Right ventricle myocardium superior (tissue), 1 donor: ENCODE results near the gene DNAH9. TPM values are rescaled to one million over a fixed set of nuclear protein-coding genes. Genes with fewer than 3 reads are reported as not detected.

Experiments used
- ATAC-seq: fragments of 200-7000 bp; cut with Tn5 transposase; one replicate; pipeline ENCODE4 v1.9.1; 2020; ENCODE audit warnings: mild to moderate bottlenecking; ENCODE audit not compliant: poor library complexity
- DNase-seq: peaks from one replicate; pipeline ENCODE4 v3.0.0-alpha.2; 2020
- intact Hi-C: fragments of 100-400 bp; cut with DNase I; formaldehyde crosslinking; loops from one replicate; pipeline ENCODE4 v1.11.2; 2022
- total RNA-seq: library from RNA; stranded (reverse); fragmentation: NEBNext Ultra II Directional; extraction: Animal tissue kit (Norgen Biotek cat#: 25700); gene quantifications from one replicate; pipeline ENCODE4 v1.2.1, GENCODE V29; 2021
- donor health status: DM: no; HTN: yes; CAD: no; lungs with severe emphysema.

The DNAH9 gene
- total RNA-seq, 1 donor from 2014 or later, result not detected

DNA sequence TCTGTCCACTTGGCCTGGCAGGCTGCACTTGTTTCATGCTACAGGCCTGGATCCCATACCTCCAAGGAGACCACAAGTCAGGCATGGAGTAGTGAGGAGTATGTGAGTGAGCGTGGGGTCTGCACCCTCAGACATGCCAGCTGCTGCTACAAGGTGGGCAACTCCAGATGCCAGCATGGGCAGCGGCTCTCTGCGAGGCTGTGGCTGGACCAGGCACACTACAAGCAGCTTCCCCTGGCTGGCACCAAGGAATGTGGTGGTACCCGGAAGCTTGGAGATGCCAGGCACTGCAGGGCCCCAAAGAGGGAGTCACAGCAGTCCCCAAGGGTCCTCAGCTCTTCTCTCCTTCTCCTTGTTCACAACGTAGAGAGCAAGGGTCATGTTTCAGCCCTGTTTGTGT lies 16.1 kb upstream of the DNAH9 start:
- DNase-seq (no peak), ATAC-seq (no peak)
- intact Hi-C loops, result no loop called here

DNA sequence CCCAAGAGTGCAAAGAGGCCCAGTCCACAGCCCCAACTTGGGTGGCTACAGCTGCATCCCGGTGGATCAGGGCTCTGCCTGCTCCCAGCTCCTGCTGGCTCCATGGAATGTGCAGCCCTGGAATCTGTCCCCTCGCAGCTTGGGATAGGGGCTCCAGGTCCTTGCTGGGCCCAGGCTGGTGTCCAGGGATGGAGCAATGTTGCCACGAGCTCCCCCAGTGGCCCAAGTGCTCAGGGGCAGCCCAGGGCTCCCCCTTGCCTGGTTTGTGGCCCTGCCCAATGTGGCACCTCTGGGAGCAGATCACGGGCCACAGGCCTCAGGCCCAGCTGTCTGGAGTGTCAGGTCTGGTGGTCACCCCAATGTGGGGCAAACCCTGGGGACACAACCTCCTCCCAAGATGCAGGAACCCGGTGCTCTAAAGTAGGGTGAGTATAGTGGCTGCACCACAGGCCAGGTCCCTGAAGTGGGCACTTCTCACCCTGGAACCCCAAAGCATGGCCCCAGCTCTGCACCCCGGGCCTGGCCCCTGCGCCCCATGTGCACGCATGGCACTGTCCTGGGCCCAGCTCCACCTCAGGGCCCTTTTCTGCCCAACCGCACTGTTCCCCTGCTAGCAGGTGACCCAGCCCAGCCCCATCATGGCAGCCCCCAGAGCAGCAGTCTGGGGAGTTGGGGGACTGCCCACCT lies 14.8 kb upstream of the DNAH9 start:
- intact Hi-C loops, result no loop called here
- no peak for ATAC-seq
- DNase-seq, result no peak

DNA sequence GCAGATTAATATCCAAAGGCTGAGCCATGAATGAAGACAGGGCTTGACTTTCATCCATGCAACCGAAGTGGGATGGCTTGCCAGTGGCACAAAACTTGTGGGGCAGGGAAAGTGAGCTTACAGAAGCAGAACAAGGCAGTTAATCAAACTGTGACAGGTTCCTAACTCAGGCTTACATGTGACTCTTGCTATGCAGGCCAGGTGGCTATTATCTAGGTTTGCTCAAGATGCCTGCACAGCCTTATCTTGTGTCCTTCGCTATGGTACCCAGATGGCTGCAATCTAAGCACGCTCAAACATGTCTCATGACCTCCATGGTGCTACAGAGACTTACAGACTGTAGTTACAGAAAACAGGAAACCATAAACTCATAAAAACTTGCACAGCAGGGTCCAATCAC lies 8.6 kb upstream of the DNAH9 start:
- intact Hi-C loops, result no loop called here
- ATAC-seq (no peak), DNase-seq (no peak)

DNA sequence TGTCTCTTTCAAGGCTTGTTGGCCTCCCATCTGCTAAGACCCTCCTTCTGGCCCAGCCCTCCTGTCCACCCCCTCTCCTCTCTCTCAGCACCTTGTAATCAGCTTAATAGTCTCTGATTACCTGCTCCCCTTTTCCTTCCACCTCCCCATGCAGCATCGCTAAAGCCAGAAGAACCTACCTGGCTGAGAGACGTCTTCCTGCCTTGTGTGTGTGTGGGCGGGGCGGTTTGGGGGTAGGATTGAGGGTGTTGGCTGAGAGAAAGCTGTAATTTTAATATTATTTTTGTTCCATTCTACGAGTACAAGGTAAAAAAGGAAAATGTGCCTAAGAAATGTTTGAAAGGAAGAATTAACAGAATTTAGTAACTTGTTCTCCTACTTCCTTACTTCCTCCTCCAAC lies 3.4 kb downstream of the DNAH9 start:
- DNase-seq (no peak), ATAC-seq (no peak)
- intact Hi-C loops, result no loop called here

DNA sequence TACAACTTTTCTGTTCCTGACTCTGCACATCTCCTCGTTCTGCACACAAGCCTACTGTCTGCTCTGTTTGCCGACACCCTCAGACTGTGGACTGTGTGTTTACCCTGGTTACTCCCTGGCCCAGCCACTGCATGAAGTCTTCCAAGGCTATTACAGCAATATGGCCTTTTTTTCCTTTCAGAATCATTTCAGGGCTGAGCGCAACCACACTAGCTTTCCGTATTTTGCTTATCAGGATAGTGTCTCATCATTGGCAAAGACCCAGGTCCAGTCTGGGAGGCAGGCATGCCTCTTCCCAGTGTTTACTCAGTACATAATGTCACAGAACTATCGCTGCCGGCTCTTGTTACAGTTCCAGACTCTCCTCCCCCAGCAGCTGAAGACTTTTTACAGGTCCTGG lies 10.1 kb downstream of the DNAH9 start:
- intact Hi-C loops, result no loop called here

DNA sequence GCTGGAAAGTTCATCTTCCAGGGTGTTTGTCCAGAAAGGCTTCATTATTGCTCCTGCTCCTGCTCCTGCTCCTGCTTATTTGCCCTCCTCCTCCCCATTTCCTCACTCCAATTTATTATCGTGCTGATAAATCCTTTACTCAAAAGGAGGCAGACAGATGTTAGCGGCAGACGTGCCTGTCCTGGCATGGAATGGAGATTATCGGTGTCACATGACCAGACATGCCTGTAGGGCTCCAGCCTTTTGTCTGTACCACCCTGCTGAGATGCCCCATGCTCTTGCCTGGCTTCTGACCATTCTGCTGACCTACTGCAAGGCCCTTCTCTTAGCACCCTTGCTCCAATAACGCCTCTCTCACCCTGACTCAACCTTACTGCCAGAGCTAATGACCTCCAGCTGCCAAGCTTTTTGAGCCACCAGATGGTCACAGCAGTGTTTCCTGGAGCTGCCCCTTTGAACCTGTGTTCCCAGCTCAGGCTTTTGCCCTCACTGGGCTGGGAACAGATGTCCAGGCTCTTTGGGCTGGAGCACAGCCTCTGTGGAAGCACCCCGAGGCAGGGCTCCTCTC lies 12.8 kb downstream of the DNAH9 start:
- intact Hi-C loops, result no loop called here
- ATAC-seq (no peak), DNase-seq (no peak)

More for the DNA sequence above, 10.1 kb downstream of the DNAH9 start:
- DNase-seq (peak; percentile 49), ATAC-seq (peak; percentile 85)

DNA sequence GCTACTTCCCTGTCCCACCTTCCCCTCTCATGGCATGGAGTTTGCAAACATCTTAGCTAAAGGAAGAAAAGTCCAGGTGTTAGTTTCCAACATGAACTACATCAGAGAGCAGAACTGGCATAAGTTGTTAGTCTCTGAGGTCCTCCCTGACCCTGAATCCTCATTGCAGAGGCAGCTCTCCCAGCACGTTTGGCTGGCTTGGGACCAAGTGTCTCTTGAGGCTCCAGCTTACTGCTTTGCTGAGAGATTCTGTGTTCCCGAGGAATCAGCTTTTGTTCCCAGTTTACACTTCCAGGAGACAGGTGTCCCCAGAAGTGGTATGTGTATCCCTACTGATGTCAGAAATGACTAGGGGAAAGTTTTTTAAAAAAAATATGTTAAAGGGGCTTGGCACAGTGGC lies 14.7 kb downstream of the DNAH9 start:
- intact Hi-C loops, result no loop called here
- ATAC-seq, result no peak

DNA sequence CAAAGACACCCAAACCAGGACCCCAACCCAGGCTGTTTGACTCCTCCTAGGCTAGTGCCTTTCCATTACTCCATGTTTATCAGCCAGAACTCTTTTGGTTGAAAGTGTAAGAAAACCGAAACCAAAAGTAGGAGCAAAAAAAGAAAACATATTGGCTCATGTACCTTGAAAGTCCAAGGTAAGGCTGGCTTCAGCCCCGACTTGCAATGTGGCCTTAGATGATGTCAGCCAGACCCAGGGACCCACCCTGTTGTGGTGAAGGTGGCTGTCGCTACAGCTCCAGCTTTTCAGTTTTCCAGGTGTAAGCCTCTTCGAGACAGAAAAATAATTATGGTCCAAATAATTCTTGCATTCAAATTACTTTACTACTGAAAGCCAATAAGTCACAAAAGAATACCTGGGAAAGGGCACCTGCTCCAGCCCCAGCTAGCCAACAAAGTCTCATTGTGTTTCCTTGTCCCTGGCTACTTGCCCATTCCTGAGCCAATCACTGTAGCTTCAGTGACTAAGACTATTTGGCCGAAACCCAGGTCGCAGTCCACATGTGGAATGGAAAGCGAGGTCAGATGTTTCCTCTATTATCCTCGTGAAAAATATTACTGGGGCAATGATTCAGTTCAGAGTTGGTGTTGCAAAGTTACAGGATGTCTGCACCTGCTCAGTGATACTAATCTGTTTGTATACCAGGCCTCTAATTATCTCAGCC lies 20.7 kb downstream of the DNAH9 start:
- no peak for ATAC-seq
- intact Hi-C loops, result no loop called here
- DNase-seq, result no peak

More for the DNA sequence above, 14.7 kb downstream of the DNAH9 start:
- no peak for DNase-seq

DNA sequence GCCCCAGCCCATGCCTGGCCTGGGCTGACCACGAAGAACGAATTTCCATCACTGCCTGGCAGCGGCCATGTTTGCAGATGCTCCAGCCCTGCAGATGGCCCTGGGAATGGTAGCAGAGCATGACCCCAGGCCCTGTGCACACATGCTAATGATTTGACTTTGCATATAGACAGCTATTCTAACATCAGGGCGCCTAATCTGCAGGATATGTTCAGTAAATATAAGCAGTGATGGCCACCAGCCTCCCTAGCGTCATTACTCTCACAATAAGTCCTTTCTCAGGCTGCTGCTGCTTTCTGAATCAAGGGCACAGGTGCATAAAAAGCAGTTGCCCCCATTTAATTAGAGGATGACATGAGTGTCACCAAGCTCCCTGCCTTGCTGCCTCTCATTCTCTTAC lies 24.2 kb downstream of the DNAH9 start:
- ATAC-seq (no peak), DNase-seq (no peak)
- intact Hi-C loops, result no loop called here

DNA sequence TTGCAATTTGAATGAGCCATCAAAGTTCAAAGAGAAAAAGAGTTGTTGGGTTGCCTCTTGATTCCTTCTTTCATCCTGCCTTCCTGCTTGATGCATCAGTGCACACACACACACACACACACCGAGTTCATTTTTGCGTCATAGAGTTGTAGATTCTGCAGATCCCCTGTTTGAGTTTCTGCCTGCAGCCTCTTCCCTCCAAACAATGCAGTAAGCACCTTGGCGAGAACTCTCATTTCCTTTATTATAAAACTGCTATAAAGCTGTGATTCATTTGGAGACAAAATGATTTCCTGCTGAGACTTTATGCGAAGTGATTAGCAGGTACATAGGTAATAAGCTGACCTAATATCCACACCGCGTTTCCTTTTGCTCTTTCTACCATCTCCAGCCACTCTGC lies 26.7 kb downstream of the DNAH9 start:
- intact Hi-C loops, result no loop called here
- DNase-seq (no peak), ATAC-seq (no peak)

DNA sequence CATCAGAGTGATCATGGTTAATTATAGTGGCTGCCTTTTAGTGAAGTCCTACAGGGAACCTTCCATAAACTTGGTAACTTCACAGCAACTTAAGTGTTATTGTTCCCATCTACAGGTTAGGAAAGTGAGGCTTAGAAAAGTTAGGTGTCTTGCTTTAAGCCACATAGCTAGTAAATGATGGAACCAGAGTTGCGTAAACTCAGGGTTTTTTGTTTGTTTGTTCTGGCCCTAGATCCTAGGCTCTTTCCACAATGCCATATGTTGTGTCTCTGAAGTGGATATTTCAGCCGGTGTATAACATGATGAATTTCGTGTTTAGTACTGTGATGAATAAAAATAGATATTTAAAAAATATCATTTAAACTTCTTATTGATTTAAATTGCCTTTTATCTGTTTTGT lies 27.6 kb downstream of the DNAH9 start:
- ATAC-seq (no peak), DNase-seq (no peak)
- intact Hi-C loops, result no loop called here

DNA sequence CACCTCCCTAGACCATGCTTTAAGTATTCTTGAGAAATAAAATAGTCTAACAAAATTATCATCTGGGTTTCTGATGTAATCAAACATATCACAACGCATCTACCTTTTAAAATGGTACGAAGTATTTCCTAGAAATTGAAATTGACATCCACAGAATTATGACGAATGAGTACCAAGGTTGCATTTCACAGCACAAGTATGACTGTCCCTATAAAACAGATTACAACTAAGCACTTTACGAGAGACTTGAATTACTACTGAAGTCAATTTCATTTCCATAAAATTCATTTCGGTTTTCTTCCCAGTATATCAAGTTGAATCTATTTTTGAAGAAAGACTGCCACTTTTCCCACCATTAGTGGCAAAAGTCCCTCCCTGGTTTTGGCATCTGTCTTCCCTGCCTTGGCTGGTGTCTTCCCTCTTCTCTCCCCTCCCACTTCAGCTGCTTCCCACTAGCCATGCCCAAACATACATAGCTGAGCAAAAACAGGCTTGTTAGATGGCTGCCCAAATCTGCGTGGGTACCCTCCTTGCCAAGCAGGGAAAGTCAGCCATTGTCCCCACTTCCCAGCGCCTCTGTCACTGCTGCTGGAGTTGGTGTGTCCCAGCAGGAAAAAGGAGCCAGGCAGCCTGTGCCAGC lies 29.2 kb downstream of the DNAH9 start:
- ATAC-seq (no peak), DNase-seq (no peak)
- intact Hi-C loops, result no loop called here

DNA sequence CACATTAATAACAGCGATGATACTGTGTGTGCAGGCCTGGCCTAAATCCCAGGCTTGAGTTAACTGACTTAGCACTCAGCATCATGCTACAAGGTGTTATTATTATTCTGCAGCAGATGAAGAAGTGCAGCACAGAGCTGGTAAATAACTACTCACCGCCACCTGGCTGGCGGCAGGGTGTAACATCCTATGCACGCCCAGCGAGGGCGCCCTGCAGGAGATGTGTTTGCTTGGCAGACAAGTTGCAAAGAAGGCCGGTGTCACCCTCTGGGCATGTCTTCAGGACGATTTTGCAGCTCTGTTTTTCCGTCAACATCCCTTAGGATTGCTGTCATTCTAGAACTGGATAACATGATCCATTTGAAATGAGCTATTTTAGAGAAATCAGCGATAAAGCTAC lies 30.1 kb downstream of the DNAH9 start:
- ATAC-seq, result no peak
- intact Hi-C loops, result no loop called here

DNA sequence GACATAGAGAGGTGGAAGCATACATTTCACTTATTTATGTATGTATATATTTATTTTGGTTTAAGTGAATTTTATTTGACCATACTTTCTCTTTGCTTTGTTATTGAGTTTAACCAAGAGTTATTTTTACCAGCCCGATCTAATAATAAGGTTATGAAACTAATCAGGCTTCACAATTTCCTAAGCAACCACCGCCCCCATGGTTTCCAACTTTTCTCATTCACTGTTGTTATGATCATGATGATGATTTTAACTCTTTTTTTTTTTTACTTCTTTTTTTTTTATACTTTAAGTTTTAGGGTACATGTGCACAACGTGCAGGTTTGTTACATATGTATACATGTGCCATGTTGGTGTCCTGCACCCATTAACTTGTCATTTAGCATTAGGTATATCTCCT lies 30.6 kb downstream of the DNAH9 start:
- intact Hi-C loops, result no loop called here
- no peak for DNase-seq
- ATAC-seq, result no peak

More for the DNA sequence above, 30.1 kb downstream of the DNAH9 start:
- DNase-seq, result no peak

DNA sequence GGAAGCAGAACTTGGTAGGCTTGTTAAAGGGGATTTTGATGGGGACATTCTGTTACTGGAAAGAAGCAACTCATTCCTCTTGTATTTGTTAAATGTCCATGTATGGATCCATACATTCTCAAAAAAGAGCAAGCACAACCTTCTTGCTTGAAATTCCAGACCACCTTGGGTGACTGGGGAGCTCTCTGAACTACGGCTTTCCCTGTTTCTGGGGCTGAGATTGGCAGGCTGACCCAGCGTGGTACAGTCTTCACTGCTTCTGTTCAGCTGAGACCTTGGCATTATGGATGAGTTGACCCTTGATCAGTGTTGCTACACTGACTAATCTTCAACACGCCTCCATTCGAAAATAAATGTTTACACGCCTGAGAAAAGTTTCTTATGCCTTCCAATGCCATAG lies 38.5 kb downstream of the DNAH9 start:
- ATAC-seq, result no peak
- DNase-seq, result no peak
- intact Hi-C loops, result no loop called here

DNA sequence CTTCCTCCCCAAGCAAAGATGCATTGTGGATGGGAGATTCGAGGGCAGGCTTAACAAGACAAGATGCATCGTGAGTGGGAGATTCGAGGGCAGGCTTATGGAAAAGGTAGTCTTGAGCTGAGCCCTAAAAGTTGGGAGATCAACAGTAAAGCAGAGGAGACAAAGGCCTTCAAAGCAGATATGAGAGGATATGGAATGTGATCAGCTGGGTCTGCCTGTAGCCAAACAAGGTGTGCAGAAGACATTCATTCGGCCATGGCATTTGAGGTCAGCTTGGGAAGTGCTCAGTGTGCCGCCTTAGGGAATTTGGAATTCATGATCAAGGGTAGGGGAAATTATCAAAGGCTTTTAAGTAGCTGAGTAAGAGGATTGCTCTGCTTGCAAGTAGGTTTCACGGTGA lies 39.5 kb downstream of the DNAH9 start:
- no peak for DNase-seq
- ATAC-seq, result no peak
- intact Hi-C loops, result no loop called here

DNA sequence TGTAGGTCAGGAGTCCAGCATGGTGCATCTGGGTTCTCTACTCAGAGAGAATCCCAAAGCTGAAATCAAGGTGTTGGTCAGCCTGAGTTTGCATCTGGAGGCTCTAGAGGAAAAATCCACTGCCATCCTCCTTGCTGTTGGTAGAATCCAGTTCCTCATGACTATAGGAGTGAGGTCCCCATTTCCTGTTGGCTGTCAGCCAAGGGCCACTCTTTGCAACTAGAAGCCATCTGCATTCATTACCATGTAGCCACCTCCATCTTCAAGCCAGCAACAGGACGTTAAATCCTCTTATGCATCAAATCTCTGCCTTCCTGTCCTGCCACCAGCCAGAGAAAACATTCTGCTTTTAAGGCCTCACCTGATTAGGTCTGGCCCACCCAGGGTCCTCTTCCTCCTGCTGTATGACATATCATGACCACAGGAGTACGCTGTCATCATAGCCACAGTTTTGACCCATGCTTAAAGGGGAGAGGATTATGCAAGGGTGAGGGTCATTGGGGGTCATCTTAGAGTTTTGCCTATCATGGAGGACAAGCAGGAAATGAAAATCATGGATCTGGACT lies 40.5 kb downstream of the DNAH9 start:
- ATAC-seq (no peak), DNase-seq (no peak)
- intact Hi-C loops, result no loop called here

DNA sequence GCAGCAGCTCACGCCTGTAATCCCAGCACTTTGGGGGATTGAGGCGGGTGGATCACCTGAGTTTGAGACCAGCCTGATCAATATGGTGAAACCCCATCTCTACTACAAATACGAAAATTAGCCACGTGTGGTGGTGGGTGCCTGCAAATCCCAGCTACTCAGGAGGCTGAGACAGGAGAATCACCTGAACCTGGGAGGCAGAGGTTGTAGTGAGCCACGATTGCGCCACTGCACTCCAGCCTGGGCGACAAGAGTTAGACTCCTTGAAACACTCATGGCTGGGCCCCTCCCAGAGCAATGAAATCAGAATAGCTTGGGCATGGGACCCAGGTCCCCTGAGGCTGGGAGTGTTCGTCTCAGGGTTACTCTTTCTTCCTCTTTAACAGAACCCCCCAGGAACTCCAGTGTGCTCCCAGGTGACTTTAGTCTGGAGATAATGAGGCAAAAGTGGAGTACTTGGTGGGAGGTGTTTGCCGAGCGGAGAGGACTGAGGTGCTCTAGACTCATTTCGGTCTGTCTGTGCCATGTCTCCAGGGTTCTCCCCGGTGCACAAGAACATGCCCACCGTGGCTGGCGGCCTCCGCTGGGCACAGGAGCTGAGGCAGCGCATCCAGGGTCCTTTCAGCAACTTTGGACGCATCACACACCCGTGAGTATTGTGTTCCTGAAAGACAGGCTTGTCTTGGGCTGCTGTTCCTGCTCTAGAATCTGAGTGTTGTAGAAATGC lies 41.6 kb downstream of the DNAH9 start:
- intact Hi-C loops, result loop anchor here (10.0 kb wide), 2 partner anchors 295 to 765 kb away; no protein-coding TSS in a partner anchor
- no peak for DNase-seq
- no peak for ATAC-seq

DNA sequence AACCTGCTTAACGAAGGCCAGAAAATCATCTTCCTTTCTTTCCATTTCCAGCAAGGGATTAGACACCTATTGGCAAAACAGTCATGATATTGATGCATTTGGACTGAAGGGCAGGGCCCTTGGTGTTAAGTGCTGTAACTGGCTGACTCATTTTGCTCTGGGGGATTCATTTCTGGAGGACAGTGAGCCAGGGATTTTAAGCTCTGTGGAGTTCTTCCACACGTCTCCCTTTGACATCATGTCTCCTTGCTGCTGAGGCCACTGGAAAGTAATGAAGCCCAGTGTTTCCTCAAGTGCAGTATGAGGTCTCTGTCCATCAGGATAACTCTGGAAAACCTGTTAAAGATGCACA lies 42.2 kb downstream of the DNAH9 start:
- ATAC-seq (no peak), DNase-seq (no peak)
- intact Hi-C loops, result loop anchor here (10.0 kb wide), 2 partner anchors 294 to 766 kb away; no protein-coding TSS in a partner anchor
